K562 (cell line): ENCODE results near the gene PPP3CA.

Experiments used
- CHD1 ChIP-seq: fragments of 200-600 bp; sonication (generic); IDR thresholded peaks from one replicate; pipeline ENCODE4 v1.6.1; 2012; ENCODE audit warnings: mild to moderate bottlenecking, moderate library complexity, low read length, inconsistent platforms
- CHD2 ChIP-seq: IDR thresholded peaks from 2 replicates; pipeline ENCODE4 v1.6.1; 2011; ENCODE audit warnings: low read depth, low read length
- CTCF ChIP-seq, 3 experiments: IDR thresholded peaks in 2 of 3; conservative IDR thresholded peaks in 1 of 3; 2 replicates each; pipeline ENCODE4 v1.5.1; 2011 to 2012; ENCODE audit warnings: low read length in 3 of 3, mild to moderate bottlenecking in 3 of 3, control low read depth in 2 of 3, improper control_type of control experiment in 1 of 3, inconsistent platforms in 1 of 3, low read depth in 1 of 3, mixed read lengths in 1 of 3, moderate library complexity in 1 of 3; ENCODE audit not compliant: insufficient read depth in 2 of 3
- E2F5 ChIP-seq: sonication (generic); formaldehyde crosslinking; IDR thresholded peaks from 2 replicates; pipeline ENCODE4 v1.8.0; 2022; ENCODE audit warnings: mild to moderate bottlenecking, missing genetic modification reagents
- ETV6 ChIP-seq, 3 experiments: fragments of 150-350 bp in 1 of 3; sonication (generic) in 1 of 3; formaldehyde crosslinking in 1 of 3; IDR thresholded peaks; 2 replicates each; pipeline versions ENCODE4 v1.6.1 to v1.8.0; 2014 to 2022; ENCODE audit warnings: borderline replicate concordance in 2 of 3, low read depth in 2 of 3, antibody characterized with exemption in 1 of 3, low read length in 1 of 3, mild to moderate bottlenecking in 1 of 3, missing genetic modification reagents in 1 of 3
- FOXO4 ChIP-seq: fragments of 450-650 bp; formaldehyde crosslinking; IDR thresholded peaks from 2 replicates; pipeline ENCODE4 v1.4.0; 2020; ENCODE audit warnings: mild to moderate bottlenecking, moderate library complexity
- HDAC2 ChIP-seq: fragments of 450-650 bp; IDR thresholded peaks from 2 replicates; pipeline ENCODE4 v1.6.1; 2016; ENCODE audit warnings: mild to moderate bottlenecking
- MAZ ChIP-seq, 2 experiments: fragments of 450-650 bp in 1 of 2; sonication (generic) in 1 of 2; formaldehyde crosslinking; IDR thresholded peaks in 1 of 2; conservative IDR thresholded peaks in 1 of 2; 2 replicates each; pipeline versions ENCODE4 v1.4.0 to v1.5.0; 2020; ENCODE audit warnings: mild to moderate bottlenecking in 1 of 2, missing genetic modification reagents in 1 of 2
- MTA2 ChIP-seq: fragments of 450-650 bp; IDR thresholded peaks from 2 replicates; pipeline ENCODE4 v1.6.1; 2016; ENCODE audit warnings: low read depth
- NBN ChIP-seq: fragments of 450-650 bp; IDR thresholded peaks from 2 replicates; pipeline ENCODE4 v1.6.1; 2016; ENCODE audit warnings: low read depth, mild to moderate bottlenecking
- PHF8 ChIP-seq: fragments of 200-600 bp; sonication (generic); IDR thresholded peaks from 2 replicates; pipeline ENCODE4 v1.6.1; 2012; ENCODE audit warnings: mixed run types, mild to moderate bottlenecking, inconsistent platforms, low read length, moderate library complexity, borderline replicate concordance
- SIX5 ChIP-seq, 2 experiments: IDR thresholded peaks; 2 replicates each; pipeline ENCODE4 v1.6.1; 2011; ENCODE audit warnings: low read length in 2 of 2, borderline replicate concordance in 1 of 2, low read depth in 1 of 2, mild to moderate bottlenecking in 1 of 2, moderate library complexity in 1 of 2; ENCODE audit not compliant: insufficient read depth in 1 of 2
- U2AF2 ChIP-seq: fragments of 200-400 bp; formaldehyde crosslinking; optimal IDR thresholded peaks from 2 replicates; pipeline ENCODE3; 2017; ENCODE audit warnings: low read depth, mild to moderate bottlenecking, low read length

- no peak for TF ChIP-seq CTCF (IDR thresholded peaks at IDR 0.05 in 2 of 3, conservative IDR thresholded peaks at IDR 0.05 in 1 of 3; ENCODE audit: insufficient read depth in 2 of 3, low read depth in 1 of 3, low read length in 3 of 3)
- TF ChIP-seq PHF8: no peak
- no peak for TF ChIP-seq FOXO4 (CRISPR knock-in tag)
- no peak for TF ChIP-seq CHD2
- TF ChIP-seq MAZ (CRISPR knock-in tag; conservative IDR thresholded peaks at IDR 0.05 in 1 of 2, IDR thresholded peaks at IDR 0.05 in 1 of 2): no peak
- no peak for TF ChIP-seq MTA2
- TF ChIP-seq SIX5 (IDR thresholded peaks at IDR 0.05; ENCODE audit: borderline replicate concordance in 1 of 2, insufficient read depth in 1 of 2, low read depth in 1 of 2, low read length in 2 of 2): no peak
- TF ChIP-seq HDAC2: no peak
- no peak for TF ChIP-seq U2AF2
- no peak for TF ChIP-seq E2F5 (CRISPR knock-in tag)
- TF ChIP-seq CHD1: no peak
- TF ChIP-seq ETV6 (IDR thresholded peaks at IDR 0.05; ENCODE audit: borderline replicate concordance in 1 of 2, low read depth in 2 of 2, low read length in 1 of 2): no peak
- no peak for TF ChIP-seq ETV6 (CRISPR knock-in tag; IDR thresholded peaks at IDR 0.05; ENCODE audit: borderline replicate concordance)
- no peak for TF ChIP-seq NBN
Observed at GRCh38 chr4:101218894-101219293, 128.4 kb downstream of the PPP3CA start.
